H1 (cell line): ENCODE data around the gene DIP2C. TPM values are rescaled to one million over a fixed set of nuclear protein-coding genes. Genes with fewer than 3 reads are reported as not detected.

Experiments used
- CTCF ChIA-PET: fragments of 300-600 bp; sonication (Branson Sonifier 250); formaldehyde crosslinking; loops from one replicate; lab custom pipeline; 2021; ENCODE audit not compliant: partially characterized antibody; lab: Charles Lee
- POLR2A ChIA-PET: fragments of 300-600 bp; sonication (Branson Sonifier 250); formaldehyde crosslinking; loops from one replicate; lab custom pipeline; 2021; ENCODE audit warnings: inconsistent platforms; ENCODE audit not compliant: partially characterized antibody; lab: Charles Lee
- DNase-seq, 2 experiments: peaks; one replicate each; pipeline versions ENCODE4 v3.0.0 to v3.0.0-alpha.2; 2010 to 2022; ENCODE audit warnings: low spot score in 2 of 2, low read depth in 1 of 2, mixed read lengths in 1 of 2
- FAIRE-seq: peaks from 2 replicates; lab custom pipeline; 2011; peaks lifted over from hg19 to GRCh38; lab: Jason Lieb, UNC
- H2AFZ ChIP-seq: 2 replicates; pipeline ENCODE4 v1.8.1; 2012; ENCODE audit warnings: low read length, inconsistent platforms
- H2AK5ac ChIP-seq: 2 replicates; pipeline ENCODE4 v1.6.1; 2013; ENCODE audit warnings: low read depth, low read length
- H2BK120ac ChIP-seq: replicated peaks from 2 replicates; pipeline ENCODE3; 2013; ENCODE audit warnings: low read depth, low read length, inconsistent platforms
- H2BK12ac ChIP-seq: 2 replicates; pipeline ENCODE4 v1.6.1; 2013; ENCODE audit warnings: low read depth, low read length
- H2BK15ac ChIP-seq: 2 replicates; pipeline ENCODE4 v1.6.1; 2013; ENCODE audit warnings: low read length
- H2BK20ac ChIP-seq: 2 replicates; pipeline ENCODE4 v1.6.1; 2013; ENCODE audit warnings: low read length
- H2BK5ac ChIP-seq: 2 replicates; pipeline ENCODE4 v1.6.1; 2013; ENCODE audit warnings: low read depth, low read length
- H3K14ac ChIP-seq: 2 replicates; pipeline ENCODE4 v1.6.1; 2013; ENCODE audit warnings: inconsistent platforms; ENCODE audit not compliant: insufficient read length
- H3K18ac ChIP-seq: 2 replicates; pipeline ENCODE4 v1.6.1; 2013; ENCODE audit warnings: low read length; ENCODE audit errors: extremely low read depth
- H3K23ac ChIP-seq: 2 replicates; pipeline ENCODE4 v1.6.1; 2013; ENCODE audit warnings: inconsistent platforms; ENCODE audit not compliant: insufficient read length
- H3K23me2 ChIP-seq: 2 replicates; pipeline ENCODE4 v1.6.1; 2013; ENCODE audit warnings: low read depth, low read length
- H3K27ac ChIP-seq: 2 replicates; pipeline ENCODE4 v1.6.1; 2011; ENCODE audit warnings: low read depth, low read length, inconsistent platforms
- H3K27me3 ChIP-seq, 4 experiments: replicated peaks in 1 of 4; 1 replicate in 1 of 4; 2 replicates in 3 of 4; pipeline versions ENCODE4 v1.6.1 to v1.8.1; 2011 to 2013; ENCODE audit warnings: low read length in 3 of 4, mild to moderate bottlenecking in 3 of 4, inconsistent platforms in 2 of 4, mixed read lengths in 2 of 4, moderate library complexity in 1 of 4; ENCODE audit not compliant: control insufficient read depth in 3 of 4, insufficient read depth in 3 of 4; ENCODE audit errors: extremely low read depth in 1 of 4
- H3K36me3 ChIP-seq, 4 experiments: 2 replicates each; pipeline versions ENCODE4 v1.6.1 to v1.8.1; 2011 to 2013; ENCODE audit warnings: mild to moderate bottlenecking in 4 of 4, low read length in 3 of 4, moderate library complexity in 2 of 4, control low read depth in 1 of 4, inconsistent platforms in 1 of 4; ENCODE audit not compliant: insufficient read depth in 4 of 4, control insufficient read depth in 2 of 4
- H3K4ac ChIP-seq: replicated peaks from 2 replicates; pipeline ENCODE3; 2013; ENCODE audit warnings: low read length, low read depth, mixed read lengths, inconsistent platforms; ENCODE audit not compliant: insufficient read length
- H3K4me1 ChIP-seq, 4 experiments: replicated peaks in 1 of 4; 1 replicate in 1 of 4; 2 replicates in 3 of 4; pipeline versions ENCODE4 v1.6.1 to v1.8.1; 2011 to 2013; ENCODE audit warnings: low read length in 3 of 4, inconsistent platforms in 2 of 4, mixed read lengths in 1 of 4; ENCODE audit not compliant: insufficient read depth in 4 of 4, control insufficient read depth in 3 of 4
- H3K4me2 ChIP-seq, 2 experiments: 2 replicates each; pipeline versions ENCODE4 v1.6.1 to v1.8.1; 2011 to 2013; ENCODE audit warnings: low read depth in 2 of 2, low read length in 2 of 2, control low read depth in 1 of 2, inconsistent platforms in 1 of 2, mild to moderate bottlenecking in 1 of 2; ENCODE audit not compliant: insufficient read depth in 1 of 2
- H3K4me3 ChIP-seq, 4 experiments: fragments of 200-600, 300-600 bp in 1 of 4; sonication (generic), shearing (Covaris generic), sonication (Bioruptor Twin) in 1 of 4; 2 replicates each; pipeline versions ENCODE4 v1.5.1 to v1.8.1; 2011 to 2016; ENCODE audit warnings: low read length in 4 of 4, low read depth in 3 of 4, control low read depth in 2 of 4, inconsistent platforms in 2 of 4, mild to moderate bottlenecking in 2 of 4, mixed read lengths in 1 of 4, moderate library complexity in 1 of 4; ENCODE audit not compliant: insufficient read depth in 2 of 4; ENCODE audit errors: extremely low read depth in 1 of 4
- H3K56ac ChIP-seq: replicated peaks from 2 replicates; pipeline ENCODE3; 2013; ENCODE audit warnings: low read depth, mild to moderate bottlenecking, mixed read lengths, low read length, inconsistent platforms; ENCODE audit not compliant: insufficient read length
- H3K79me1 ChIP-seq: 2 replicates; pipeline ENCODE4 v1.6.1; 2013; ENCODE audit warnings: low read depth, low read length, control low read depth
- H3K79me2 ChIP-seq, 2 experiments: 2 replicates each; pipeline versions ENCODE4 v1.6.1 to v1.8.1; 2012 to 2013; ENCODE audit warnings: low read length in 2 of 2, mild to moderate bottlenecking in 2 of 2, inconsistent platforms in 1 of 2; ENCODE audit not compliant: insufficient read depth in 2 of 2, control insufficient read depth in 1 of 2
- H3K9ac ChIP-seq, 4 experiments: replicated peaks in 1 of 4; 1 replicate in 1 of 4; 2 replicates in 3 of 4; pipeline versions ENCODE4 v1.6.1 to v1.8.1; 2011 to 2013; ENCODE audit warnings: low read depth in 3 of 4, low read length in 3 of 4, control low read depth in 2 of 4, mild to moderate bottlenecking in 2 of 4, moderate library complexity in 2 of 4, inconsistent platforms in 1 of 4; ENCODE audit errors: extremely low read depth in 1 of 4
- H3K9me3 ChIP-seq, 2 experiments: 2 replicates each; pipeline versions ENCODE4 v1.6.1 to v1.8.1; 2012 to 2013; ENCODE audit warnings: mild to moderate bottlenecking in 2 of 2, moderate library complexity in 2 of 2, control low read depth in 1 of 2, inconsistent platforms in 1 of 2, low read depth in 1 of 2, low read length in 1 of 2, mixed read lengths in 1 of 2; ENCODE audit not compliant: insufficient read depth in 2 of 2
- H4K20me1 ChIP-seq, 2 experiments: replicated peaks in 1 of 2; 2 replicates each; pipeline versions ENCODE3 to v1.8.1; 2011 to 2013; ENCODE audit warnings: inconsistent platforms in 2 of 2, low read length in 2 of 2, mild to moderate bottlenecking in 1 of 2; ENCODE audit not compliant: insufficient read depth in 2 of 2, control insufficient read depth in 1 of 2
- H4K5ac ChIP-seq: 2 replicates; pipeline ENCODE4 v1.6.1; 2013; ENCODE audit warnings: low read length, low read depth, mixed read lengths, inconsistent platforms; ENCODE audit not compliant: insufficient read length
- H4K8ac ChIP-seq: 2 replicates; pipeline ENCODE4 v1.8.0; 2013; ENCODE audit warnings: mild to moderate bottlenecking, moderate library complexity, low read length, inconsistent platforms; ENCODE audit not compliant: insufficient read depth; ENCODE audit errors: extremely low read depth
- H4K91ac ChIP-seq: replicated peaks from 2 replicates; pipeline ENCODE3; 2013; ENCODE audit warnings: low read length, mixed read lengths, inconsistent platforms; ENCODE audit not compliant: insufficient read length
- WGBS, 2 experiments: shearing (Covaris generic) in 1 of 2; methylation state at CpG; one replicate each; pipeline versions ENCODE4 v1.1.6 to v1.1.7; 2013 to 2015; ENCODE audit warnings: low lambda C conversion rate in 2 of 2, mixed read lengths in 2 of 2, inconsistent platforms in 1 of 2, low coverage in 1 of 2, missing lambda C conversion rate in 1 of 2; ENCODE audit not compliant: insufficient replicate concordance in 2 of 2, insufficient coverage in 1 of 2, insufficient read length in 1 of 2; ENCODE audit errors: extremely low coverage in 1 of 2, missing lambda C conversion rate in 1 of 2; 5-methylcytosine and 5-hydroxymethylcytosine counted together
- polyA plus RNA-seq, 7 experiments: library from polyadenylated mRNA; depleted of rRNA in 3 of 7; stranded (reverse) in 5 of 7; unstranded in 2 of 7; fragments of >200 nt in 5 of 7; fragments of 200-250 nt in 2 of 7; gene quantifications; 1 replicate in 5 of 7; 2 replicates in 1 of 7; 4 replicates in 1 of 7; pipeline versions ENCODE4 v1.2.1 to v1.2.3, GENCODE V29; 2011 to 2013; ENCODE audit warnings: missing spikeins in 2 of 7, mixed read lengths in 2 of 7
- total RNA-seq: library from RNA; stranded (reverse); fragmentation: NEBNext Ultra II Directional; extraction: Animal tissue kit (Norgen Biotek cat#: 25700); gene quantifications from 2 replicates; pipeline ENCODE4 v1.2.1, GENCODE V29; 2021
- TF ChIP-seq, protein P1 (sequence below): IDR thresholded peaks from 2 replicates; pipeline ENCODE4 v1.6.1; 2011; ENCODE audit warnings: low read length, improper control_type of control experiment

DIP2C gene
- total and polyA plus RNA-seq, 2 of the 8 experiments (the other 6 are each of a cell fraction or from before 2014, with no cell fraction given) = 3.8 to 9.3 TPM

GRCh38 chr10:459743-460142 is 229.7 kb downstream of the DIP2C start:
- Histone ChIP-seq H3K9me3 (no peaks in the 10 kb centered on the region), H4K8ac (0 out of 2 replicates have a peak overlapping the region, but pooled peaks have one; percentile 41), H2BK20ac (no peak overlapping the region), H3K18ac (no peak overlapping the region), H3K79me2 (no peaks in the 10 kb centered on the region), H2AFZ (no peak overlapping the region), H3K4me2 (no peak overlapping the region), H2AK5ac (no peak overlapping the region; the same call in 1 of the 2 replicates), H3K27me3 (no peaks in the 10 kb centered on the region), H3K36me3 (no peaks in the 10 kb centered on the region), H3K23ac (no peak overlapping the region), H2BK15ac (no peak overlapping the region), H3K4me3 (no peak overlapping the region), H3K79me1 (no peaks in the 10 kb centered on the region; the same call in 1 of the 2 replicates), H3K23me2 (no peaks in the 10 kb centered on the region; the same call in 1 of the 2 replicates), H4K91ac (no peak overlapping the region), H3K14ac (no peak overlapping the region), H3K27ac (no peak overlapping the region), H3K4me1 (peaks cover 0 to 2% (median 0%) of the 10 kb centered on the region in 4 experiments; a peak in 1 of 7 replicates), H3K9ac (no peak overlapping the region), H4K5ac (no peak overlapping the region)
- WGBS, 2 experiments = 95% methylated on average over 12 of the region's 12 CpGs; no CpG with 5 or more reads in 1 of the 2 experiments
- ChIA-PET POLR2A (interaction anchor here (1.3 kb wide), 1 partner anchor 11 kb away, joined by 4 read pairs; no protein-coding TSS in a partner anchor), CTCF (interaction anchor here (1.0 kb wide), 1 partner anchor 12 kb away, joined by 6 read pairs; no protein-coding TSS in a partner anchor)
- TF ChIP-seq, protein P1, sequence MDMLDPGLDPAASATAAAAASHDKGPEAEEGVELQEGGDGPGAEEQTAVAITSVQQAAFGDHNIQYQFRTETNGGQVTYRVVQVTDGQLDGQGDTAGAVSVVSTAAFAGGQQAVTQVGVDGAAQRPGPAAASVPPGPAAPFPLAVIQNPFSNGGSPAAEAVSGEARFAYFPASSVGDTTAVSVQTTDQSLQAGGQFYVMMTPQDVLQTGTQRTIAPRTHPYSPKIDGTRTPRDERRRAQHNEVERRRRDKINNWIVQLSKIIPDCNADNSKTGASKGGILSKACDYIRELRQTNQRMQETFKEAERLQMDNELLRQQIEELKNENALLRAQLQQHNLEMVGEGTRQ = no peak
- TF ChIP-seq, all 59 proteins: peak for 0
- no peak for FAIRE-seq
- no peak for DNase-seq
- Histone ChIP-seq H4K20me1 (peaks cover 0 to 3% of the 10 kb centered on the region in 2 experiments), H2BK12ac (no peak overlapping the region), H3K4ac (no peak overlapping the region), H2BK5ac (no peak overlapping the region), H2BK120ac (no peak overlapping the region), H3K56ac (no peak overlapping the region)
